ENCODE results near the gene TCF7.

Gene TCF7

GRCh38 chr5:134177369-134178095 is 63.1 kb downstream of the TCF7 start:
- no peak for DNase-seq (ENCODE audit: low read depth)

GRCh38 chr5:134178096-134178419 is 63.6 kb downstream of the TCF7 start:
- DNase-seq (ENCODE audit: low read depth): no peak

GRCh38 chr5:134183481-134183880 is 69.0 kb downstream of the TCF7 start:
- no peak for DNase-seq (ENCODE audit: low read depth)

GRCh38 chr5:134184155-134185135 is 70.0 kb downstream of the TCF7 start:
- DNase-seq (ENCODE audit: low read depth): no peak

GRCh38 chr5:134188092-134188491 is 73.6 kb downstream of the TCF7 start:
- DNase-seq (ENCODE audit: low read depth): no peak

- DNase-seq (ENCODE audit: low read depth): no peak
Measured at GRCh38 chr5:134189031-134189430, 74.5 kb downstream of the TCF7 start.

GRCh38 chr5:134195666-134196065 is 81.2 kb downstream of the TCF7 start:
- DNase-seq (ENCODE audit: low read depth): no peak

Data from HS-5 (cell line).